IPS DF 4.7 (cell line): ENCODE measurements around the gene UNC80.
"Not testable (repeated sequence)": the region's sequence is repeated elsewhere in the genome, so short reads cannot be mapped to it uniquely, and the experiment has no call there.

Experiments used
- DNase-seq: peaks from one replicate; pipeline ENCODE4 v3.0.0-alpha.2; 2013; ENCODE audit warnings: low spot score; ENCODE audit errors: extremely low read depth

UNC80 gene, protein sequence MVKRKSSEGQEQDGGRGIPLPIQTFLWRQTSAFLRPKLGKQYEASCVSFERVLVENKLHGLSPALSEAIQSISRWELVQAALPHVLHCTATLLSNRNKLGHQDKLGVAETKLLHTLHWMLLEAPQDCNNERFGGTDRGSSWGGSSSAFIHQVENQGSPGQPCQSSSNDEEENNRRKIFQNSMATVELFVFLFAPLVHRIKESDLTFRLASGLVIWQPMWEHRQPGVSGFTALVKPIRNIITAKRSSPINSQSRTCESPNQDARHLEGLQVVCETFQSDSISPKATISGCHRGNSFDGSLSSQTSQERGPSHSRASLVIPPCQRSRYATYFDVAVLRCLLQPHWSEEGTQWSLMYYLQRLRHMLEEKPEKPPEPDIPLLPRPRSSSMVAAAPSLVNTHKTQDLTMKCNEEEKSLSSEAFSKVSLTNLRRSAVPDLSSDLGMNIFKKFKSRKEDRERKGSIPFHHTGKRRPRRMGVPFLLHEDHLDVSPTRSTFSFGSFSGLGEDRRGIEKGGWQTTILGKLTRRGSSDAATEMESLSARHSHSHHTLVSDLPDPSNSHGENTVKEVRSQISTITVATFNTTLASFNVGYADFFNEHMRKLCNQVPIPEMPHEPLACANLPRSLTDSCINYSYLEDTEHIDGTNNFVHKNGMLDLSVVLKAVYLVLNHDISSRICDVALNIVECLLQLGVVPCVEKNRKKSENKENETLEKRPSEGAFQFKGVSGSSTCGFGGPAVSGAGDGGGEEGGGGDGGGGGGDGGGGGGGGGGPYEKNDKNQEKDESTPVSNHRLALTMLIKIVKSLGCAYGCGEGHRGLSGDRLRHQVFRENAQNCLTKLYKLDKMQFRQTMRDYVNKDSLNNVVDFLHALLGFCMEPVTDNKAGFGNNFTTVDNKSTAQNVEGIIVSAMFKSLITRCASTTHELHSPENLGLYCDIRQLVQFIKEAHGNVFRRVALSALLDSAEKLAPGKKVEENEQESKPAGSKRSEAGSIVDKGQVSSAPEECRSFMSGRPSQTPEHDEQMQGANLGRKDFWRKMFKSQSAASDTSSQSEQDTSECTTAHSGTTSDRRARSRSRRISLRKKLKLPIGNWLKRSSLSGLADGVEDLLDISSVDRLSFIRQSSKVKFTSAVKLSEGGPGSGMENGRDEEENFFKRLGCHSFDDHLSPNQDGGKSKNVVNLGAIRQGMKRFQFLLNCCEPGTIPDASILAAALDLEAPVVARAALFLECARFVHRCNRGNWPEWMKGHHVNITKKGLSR (N-terminal part only)

GRCh38 chr2:209771474-209772289 is at the start of gene UNC80:
TSS of gene UNC80 (plus strand) at chr2:209771832. CDS start at chr2:209772073, 241 bp downstream.
- DNase-seq, result no peak

- no peak for DNase-seq
Measured at GRCh38 chr2:209726311-209726710, 45.3 kb upstream of the UNC80 start.

- no peak for DNase-seq
Measured at GRCh38 chr2:209727077-209727476, 44.6 kb upstream of the UNC80 start.

DNA sequence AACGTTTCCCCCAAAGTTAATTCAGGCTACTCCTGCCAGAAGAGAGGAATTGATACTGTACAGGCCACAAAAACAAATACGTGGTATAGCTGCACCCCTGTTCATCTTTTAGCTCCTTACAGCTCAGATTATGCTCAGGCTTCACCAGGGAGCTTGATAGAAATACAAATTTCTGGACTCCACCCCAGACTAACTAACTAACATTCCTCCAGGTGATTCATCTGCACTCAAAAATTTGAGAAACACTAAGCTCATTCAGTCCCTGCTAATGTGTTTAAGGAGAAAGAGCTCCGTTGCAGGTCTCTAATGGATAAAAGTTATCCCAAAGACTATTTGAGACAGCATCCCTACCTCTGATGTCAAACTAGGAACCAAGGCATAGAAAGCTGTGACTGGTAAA is 36.8 kb upstream of the UNC80 start:
- DNase-seq, result no peak

DNA sequence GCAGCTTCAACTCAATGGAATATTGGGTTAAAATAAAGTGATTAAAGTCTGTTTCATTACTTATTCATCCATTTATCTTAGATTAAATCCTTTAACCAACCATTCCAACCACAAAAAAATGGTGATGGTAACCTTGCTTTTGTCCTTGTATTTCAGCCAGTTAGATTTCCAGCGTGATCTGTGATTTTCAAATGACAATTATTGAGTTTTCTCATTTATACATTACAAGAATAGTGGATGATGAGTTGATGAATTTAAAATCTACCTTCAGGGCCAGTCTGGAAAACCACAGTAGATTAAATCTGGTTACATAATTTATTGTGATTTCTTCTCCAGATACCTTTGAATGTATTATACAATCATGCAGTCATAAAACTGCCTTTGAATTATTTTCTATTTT is 29.7 kb upstream of the UNC80 start:
- no peak for DNase-seq

DNA sequence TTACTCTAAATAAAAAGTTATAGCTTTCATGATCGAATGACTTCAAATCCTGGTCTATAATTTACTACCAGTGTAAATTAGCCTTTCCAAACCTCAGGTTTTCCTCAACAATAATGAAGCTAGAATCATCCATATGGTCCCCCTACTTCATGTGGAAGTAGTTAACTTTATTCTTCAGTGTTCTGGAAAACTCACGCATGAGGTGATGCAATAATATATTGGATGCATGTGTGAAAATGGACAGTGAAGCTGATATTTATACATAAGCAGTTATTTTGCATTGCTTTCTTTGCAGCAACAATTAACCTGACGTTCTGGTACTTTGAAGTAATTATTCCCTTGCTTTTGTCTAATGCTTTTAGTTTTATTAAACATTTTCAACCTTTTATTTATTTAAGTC is 18.6 kb upstream of the UNC80 start:
- no peak for DNase-seq

DNA sequence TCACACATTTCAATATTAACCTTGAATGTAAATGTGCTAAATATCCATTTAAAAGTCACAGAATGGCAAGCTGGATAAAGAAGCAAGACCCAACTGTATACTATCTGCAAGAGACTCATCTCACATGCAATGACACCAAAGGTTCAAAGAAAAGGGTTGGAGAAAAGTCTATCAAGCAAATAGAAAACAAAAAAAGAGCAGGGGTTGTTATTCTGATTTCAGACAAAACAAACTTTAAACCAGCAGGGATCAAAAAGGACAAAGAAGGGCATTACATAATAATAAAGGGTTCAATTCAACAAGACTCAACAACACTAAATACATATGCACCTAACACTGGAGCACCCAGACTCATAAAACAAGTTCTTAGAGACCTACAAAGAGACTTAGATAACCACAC is 14.5 kb upstream of the UNC80 start:
- DNase-seq, result no peak

DNA sequence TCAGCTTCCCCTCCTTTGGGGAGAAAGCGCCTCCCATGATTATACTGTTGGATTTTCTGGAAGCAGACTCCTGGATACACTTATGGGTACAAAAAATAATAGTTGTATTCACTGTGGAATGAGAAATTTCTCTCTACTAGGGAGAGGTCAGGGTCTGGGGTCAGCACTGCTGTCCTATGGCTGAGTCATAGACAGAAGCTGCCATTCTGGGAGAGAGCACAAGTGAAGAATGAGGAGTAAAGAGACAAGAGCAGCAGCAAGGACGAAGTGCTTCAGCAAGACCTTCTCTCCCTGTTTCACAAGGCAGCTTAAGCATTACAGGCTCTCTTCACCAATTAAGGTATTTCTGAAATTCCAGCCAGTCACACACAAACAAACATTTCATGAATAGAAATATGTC is 10.1 kb upstream of the UNC80 start:
- no peak for DNase-seq

GRCh38 chr2:209762563-209762962 is 9.1 kb upstream of the UNC80 start:
- no peak for DNase-seq

- no peak for DNase-seq
Measured at GRCh38 chr2:209763106-209763505, 8.5 kb upstream of the UNC80 start.

DNA sequence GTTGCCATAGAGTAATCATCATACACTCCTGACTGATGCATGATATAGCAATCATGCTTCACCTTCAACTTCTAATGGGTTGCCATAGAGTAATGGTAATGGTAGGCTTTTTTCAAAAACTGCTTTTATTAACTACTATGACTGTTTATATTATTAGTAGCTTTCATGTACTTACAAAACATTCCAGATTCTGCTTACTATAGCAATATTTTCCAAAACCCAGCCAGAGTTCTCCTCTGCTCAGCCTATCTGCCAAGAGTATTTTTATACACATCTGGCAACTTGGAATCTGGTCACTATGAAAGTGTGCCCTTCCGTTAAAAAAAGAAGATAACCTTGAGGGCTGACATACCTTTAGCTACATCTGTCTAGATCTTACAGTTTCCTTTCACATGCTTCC is 5.0 kb upstream of the UNC80 start:
- DNase-seq, result no peak

- no peak for DNase-seq
Measured at GRCh38 chr2:209767316-209767715, 4.3 kb upstream of the UNC80 start.

DNA sequence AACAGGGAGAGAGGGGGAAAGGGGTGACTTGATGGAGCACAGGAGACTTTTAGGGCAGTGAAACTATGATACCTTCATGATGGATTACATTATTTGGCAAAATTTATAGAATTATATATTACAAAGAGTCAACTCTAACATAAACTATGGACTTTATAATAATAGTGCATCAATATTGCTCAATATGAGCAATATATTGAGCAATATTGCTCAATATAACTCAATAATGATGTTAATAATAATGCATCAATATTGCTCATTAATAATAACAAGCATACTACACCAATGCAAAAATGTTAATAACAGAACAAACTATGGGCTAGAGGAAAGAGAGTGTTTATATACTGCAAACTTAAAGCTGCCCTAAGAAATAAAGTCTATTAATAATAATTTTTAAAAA is 3.1 kb upstream of the UNC80 start:
- DNase-seq, result no peak

- no peak for DNase-seq
Measured at GRCh38 chr2:209772290-209772685, 656 bp downstream of the UNC80 start.

DNA sequence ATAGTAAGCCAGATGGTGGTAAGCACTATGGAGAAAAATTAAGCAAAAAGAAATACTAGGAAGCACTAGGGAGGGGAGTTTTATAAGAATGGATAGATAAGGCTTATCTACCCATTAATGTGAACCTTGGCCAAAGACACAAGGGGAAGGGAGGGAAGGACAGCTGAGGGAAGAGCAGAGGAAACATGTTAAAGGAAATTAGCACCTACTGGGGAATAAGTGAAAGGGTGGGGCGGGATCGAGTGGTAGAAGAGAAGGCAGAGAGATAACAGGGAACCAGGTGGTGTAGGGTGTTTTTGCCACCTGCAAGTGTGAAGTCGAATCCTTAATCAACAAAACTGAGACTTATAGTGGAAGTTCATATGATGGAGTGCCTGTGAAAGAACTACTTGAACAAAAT is 1.7 kb downstream of the UNC80 start:
- DNase-seq, result no peak

GRCh38 chr2:209787416-209787815 is 15.8 kb downstream of the UNC80 start:
- no peak for DNase-seq

DNA sequence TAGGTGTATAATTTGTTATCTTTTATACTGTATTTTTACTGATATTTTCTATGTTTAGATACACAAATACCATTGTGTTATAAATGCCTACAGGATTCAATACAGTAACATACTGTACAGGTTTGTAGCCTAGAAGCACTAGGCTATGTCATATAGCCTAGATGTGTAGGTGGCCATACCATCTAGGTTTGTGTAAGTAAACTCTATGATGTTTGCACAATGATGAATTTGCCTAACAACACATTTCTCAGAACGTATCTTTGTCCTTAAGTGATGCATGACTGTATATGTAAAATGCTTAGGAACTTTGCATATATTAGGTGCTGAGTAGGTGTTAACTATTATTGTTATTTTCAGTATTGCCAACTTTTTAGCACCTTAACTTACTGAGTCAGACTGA is 17.3 kb downstream of the UNC80 start:
- DNase-seq, result no peak

DNA sequence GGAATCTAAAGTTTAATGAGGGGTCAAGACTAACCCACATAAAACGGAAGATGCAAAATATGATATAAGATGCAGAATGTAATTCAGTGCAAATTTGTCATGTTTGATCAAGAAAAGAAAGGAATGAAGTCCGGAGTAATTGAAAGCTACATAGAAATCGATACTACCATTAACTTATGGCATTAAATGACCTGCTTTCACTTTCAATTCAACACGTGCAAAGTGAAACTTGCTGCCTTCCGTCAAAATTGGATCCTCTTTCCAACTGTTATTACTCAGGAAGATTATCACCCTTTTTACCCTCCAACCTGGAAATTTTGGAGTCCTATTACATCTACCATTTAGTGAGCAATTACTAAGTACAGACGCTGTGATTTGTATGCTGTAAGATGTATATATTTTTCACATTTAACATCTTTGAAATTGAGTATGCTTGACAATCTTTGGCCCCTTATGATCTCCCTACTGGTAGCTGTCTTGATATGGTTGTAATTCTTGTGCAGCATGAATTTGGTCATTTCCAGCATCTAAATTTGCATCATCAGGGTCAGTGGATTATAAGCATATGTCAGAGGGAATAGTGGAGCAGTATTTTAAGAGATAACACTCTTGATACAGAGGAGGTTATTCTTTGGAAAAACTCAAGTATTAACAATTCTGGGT is 18.6 kb downstream of the UNC80 start:
- DNase-seq, result no peak

DNA sequence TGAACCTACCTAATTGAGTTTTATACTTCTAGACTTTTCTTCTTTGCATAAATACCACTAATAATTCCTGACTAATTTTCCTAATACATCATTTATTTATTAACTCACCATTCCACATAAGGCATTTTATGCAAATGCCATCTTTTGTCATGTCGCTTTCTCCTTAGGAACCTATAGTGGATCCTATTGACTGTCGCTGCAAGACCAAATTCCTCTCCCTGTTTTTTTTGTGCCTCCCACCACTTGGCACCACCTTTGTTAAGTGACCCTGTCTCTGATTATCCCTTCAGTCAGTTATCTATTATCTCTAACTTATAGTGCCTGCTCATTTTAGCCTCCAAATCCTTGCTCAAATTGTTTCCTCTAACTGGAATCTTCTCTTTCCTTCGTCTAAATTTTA is 19.5 kb downstream of the UNC80 start:
- DNase-seq, result no peak

DNA sequence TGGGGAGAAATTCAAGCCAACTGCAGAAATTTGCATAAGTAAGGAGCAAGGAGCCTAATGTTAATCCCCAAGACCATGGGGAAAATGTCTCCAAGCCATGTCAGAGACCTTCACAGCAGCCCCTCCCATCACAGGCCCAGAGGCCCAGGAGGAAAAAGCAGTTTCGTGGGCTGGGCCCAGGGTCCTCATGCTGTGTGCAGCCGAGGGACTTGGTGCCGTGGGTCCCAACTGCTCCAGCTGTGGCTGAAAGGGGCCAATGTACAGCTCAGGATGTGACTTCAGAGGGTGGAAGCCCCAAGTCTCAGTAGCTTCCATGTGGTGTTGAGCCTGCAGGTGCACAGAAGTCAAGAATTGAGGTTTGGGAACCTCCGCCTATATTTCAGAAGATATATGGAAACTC is 23.8 kb downstream of the UNC80 start:
- not testable (repeated sequence) for DNase-seq
